Fibroblast of upper back skin (primary cell): ENCODE measurements around the gene F7.

Experiments used
- DNase-seq: peaks from one replicate; pipeline ENCODE4 v3.0.0-alpha.2; 2013

Gene F7

DNA sequence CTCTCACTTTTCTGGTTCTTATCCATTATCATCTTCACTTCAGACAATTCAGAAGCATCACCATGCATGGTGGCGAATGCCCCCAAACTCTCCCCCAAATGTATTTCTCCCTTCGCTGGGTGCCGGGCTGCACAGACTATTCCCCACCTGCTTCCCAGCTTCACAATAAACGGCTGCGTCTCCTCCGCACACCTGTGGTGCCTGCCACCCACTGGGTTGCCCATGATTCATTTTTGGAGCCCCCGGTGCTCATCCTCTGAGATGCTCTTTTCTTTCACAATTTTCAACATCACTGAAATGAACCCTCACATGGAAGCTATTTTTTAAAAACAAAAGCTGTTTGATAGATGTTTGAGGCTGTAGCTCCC is 14.2 kb downstream of the F7 start:
- no peak for DNase-seq

DNA sequence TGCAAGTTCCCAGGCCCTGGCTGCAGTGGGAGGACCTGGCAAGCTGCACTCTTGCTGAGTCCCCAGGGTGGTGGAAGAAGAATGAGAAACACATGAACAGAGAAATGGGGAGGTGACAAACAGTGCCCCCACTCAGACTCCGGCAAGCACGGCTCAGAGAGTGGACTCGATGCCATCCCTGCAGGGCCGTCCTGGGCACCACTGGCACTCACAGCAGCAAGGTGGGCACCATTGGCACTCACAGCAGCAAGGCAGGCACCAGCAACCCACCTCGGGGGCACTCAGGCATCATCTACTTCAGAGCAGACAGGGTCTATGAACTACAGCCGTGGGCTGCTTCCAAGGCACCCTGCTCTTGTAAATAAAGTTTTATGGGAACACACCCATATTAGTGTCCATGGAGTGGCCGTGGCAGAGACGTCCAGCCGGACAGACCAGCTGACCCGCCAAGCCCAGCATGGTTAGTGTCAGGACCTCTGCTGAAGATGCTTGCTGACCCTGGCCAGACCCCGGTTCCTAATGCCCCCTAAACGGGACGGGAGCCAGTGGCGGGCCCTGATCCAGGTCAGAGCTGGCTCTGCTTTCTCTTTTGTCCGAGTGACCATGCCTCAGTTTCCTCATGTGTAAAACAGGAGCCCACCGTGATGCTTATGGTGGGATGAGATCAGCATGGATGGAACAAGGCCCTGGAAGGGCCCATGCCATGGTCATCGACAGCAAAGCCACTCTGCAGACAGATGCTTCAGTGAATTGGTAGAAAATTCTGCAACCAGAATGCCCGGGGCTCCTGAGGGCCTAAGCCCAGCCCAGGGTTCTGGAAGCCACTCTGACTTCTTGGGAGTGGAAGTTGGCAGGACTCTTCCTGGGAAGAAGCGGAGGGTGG is 14.9 kb downstream of the F7 start:
- no peak for DNase-seq

DNA sequence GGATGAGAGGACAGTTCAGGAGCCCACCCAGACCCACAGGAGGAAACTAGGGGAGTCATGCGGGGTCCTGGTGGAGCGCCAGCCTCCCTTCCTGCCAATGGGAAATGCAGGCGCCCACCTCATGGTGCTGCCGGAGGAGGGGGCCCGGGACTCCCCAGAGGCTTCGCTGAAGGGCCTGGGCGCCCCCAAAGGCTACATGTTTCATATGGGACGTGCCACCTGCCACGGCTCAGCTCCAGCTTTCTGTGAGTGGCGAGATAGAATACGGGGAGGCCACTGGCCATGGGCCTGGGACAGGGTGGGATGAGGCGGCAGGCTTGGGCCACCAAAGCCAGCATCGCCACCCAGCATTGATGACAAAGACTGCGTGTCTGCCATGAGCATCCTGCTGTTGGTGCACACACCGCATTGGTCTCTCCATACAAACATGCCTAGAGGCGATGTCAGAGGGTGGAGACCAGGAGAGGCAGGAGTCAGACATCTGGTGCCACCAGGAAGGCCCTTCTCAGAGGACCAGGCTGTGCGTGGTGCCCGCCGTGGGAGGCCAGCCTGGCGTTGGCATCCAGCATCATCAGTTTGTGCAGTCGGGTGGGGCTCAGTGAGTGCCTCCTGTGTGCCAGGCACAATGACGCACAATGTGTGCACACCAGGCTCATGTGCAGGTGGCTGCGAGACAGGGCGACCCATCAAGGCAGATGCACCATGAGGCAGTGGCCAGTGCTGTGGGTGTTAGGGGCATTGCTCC is 15.8 kb downstream of the F7 start:
- DNase-seq = no peak

DNA sequence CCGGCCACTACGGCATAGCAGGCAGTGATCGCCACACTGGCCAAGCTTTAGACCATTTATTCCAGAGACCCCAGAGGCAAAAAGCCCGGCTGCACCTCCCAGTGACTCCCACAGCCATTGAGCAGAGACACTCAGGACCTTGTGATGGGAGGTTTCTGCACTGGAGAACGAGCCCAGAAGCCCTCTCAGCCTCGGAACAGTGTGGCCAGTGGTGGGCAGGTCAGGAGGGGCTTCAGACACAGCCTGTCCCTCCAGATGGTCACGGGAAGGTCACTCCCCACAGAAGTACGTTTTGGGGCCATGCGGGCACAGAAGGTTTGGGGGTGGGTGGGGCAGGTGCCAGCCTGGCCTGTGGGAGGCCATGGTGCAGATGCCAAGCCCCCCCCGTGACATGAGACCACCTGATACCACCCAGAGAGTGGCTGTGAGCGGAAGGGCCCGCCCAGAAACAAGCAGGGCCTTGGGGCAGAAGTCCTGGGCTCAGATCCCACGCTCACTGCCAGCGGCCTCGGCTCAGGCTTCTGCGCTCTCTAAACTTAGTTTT is 16.4 kb downstream of the F7 start:
- DNase-seq = no peak

DNA sequence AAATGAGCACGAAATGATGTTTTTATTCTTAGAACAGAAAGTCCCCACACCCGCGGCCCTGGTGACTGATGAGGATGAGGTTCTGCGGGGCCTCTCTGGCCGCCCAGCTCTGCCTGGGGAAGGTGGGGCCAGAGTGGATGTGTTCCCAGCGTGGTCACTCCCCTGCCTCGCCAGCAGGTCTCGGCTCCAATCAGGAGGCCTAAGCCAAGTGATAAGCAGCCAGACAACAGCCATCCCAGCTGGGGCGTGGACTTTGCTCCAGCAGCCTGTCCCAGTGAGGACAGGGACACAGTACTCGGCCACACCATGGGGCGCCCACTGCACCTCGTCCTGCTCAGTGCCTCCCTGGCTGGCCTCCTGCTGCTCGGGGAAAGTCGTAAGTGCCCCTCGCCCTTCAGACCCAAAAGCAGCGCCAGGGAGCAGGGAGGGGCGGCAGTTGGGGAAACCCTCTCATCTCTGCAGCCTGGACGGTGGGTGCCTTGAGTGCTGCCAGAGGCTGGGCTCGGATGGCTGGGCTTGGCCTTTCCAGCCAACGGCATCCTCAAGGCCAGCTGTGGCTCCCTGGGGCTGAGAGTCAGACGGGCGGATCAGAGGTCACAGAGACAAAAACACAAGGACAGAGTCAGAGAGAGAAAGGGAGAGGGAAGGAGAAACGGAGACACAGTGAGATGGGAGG is 17.1 kb downstream of the F7 start, which contains the start of gene F10:
F10 (plus strand) TSS at position 250 of the 676 bp plus-strand sequence; CDS start at position 307, 57 bp downstream.
- peak; percentile 26 for DNase-seq

DNA sequence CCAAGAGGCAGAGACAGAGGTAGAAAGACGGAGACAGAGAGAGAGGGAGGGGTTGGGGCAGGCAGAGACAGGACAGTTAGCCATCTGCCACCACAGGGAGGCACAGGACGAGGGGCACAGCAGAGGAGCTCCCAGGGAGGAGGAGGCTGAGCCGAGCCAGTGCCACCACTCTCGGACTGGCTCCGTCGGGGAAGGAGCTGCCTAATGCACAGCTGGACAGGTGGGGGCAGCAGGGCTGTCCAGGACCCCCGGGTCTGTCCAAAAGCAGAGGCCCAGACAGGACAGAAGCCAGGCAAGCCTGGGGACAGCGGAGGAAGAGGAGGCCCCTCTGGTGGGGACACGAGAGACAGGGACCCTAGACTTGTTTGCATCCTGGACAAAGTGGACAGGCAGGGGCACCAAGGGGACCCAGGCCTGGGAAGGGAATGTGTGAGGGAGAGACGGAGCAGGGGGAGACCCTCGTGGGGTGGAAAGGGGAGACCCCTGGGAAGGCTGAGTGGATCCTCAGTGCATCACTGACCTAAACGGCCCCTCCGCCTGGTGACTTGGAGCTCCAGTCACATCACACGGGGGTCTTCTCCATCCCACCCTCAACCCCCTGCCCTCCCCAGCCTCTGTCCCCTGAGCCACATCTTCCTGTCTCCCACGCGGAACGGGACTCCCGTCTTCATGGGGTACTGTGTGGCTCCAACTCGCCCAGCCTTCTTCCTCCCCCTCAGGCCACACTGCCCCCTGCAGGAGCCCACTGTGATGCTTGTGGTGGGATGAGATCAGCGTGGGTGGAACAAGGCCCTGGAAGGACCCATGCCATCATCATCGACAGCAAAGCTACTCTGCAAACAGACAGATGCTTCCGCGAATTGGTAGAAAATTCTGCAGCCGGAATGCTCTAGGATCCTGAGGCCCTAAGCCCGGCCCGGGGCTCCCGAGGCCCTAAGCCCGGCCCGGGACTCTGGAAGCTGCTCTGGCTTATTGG is 17.9 kb downstream of the F7 start:
- no peak for DNase-seq

DNA sequence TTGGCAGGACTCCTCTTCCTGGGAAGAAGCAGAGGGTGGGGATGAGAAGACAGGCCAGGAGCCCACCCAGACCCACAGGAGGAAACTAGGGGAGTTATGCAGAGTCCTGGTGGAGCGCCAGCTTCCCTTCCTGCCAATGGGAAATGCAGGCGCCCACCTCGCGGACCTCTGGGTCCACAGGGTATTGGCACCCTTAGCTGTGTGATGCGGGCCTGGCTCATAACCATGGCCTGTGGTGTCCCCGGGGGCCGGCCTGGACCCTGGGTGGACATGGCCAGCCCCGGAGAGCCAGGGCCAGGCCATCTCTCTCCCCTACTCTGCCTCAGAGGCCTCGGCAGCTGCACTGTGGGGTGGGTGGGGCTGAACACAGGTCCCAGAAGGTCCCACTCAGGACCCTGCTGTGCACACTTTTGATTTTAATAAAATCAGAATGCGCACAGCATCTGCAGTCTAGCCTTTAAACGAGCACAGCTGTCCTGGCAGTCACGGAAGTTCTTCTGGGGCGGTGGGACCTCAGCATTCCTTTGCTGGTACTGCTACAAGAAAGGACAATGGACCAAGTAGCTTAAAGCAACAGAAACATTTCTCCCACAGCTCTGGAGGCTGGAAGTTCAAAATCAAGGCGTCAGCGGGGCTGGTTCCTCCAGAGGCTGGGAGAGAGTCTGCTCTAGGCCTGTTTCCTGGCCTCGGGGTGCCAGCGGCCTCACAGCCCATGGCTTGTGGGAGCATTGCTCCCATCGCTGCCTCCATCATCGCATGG is 18.8 kb downstream of the F7 start:
- no peak for DNase-seq

DNA sequence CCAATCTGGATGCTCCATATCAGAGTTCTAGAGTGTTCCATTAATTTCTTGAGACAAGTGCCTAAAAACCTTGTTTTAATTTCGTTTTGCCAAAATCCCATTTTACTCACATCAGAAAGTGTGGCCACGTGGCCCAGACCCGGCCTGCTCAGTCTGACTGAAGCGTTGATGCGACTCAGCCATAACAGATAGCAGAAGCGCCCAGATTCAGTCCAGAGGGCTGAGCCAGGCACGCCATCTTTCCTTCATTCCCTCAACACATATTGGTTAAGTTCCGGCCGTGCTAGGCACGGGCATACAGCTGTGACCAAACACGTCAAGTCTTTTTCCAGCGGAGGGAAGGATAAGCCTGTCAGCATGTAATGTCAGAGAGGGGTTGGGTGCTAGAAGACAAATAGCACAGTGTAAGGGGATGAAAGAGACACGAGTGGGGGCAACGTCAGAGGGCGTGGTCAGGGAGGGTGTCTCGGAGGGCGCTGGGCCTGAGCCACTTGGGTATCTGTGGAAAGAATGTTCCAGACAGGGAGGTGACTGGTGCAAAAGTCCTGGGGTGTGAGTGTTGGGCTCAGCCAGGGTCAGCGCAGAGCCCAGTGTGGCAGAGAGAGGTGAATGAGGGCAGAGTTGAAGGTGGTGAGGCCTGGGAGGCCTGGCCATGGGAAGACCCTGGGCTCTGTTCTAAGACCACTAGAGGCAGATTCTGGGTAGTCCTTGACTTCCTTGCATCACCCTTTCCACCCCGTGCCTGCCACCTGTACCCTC is 20.1 kb downstream of the F7 start:
- DNase-seq = no peak

DNA sequence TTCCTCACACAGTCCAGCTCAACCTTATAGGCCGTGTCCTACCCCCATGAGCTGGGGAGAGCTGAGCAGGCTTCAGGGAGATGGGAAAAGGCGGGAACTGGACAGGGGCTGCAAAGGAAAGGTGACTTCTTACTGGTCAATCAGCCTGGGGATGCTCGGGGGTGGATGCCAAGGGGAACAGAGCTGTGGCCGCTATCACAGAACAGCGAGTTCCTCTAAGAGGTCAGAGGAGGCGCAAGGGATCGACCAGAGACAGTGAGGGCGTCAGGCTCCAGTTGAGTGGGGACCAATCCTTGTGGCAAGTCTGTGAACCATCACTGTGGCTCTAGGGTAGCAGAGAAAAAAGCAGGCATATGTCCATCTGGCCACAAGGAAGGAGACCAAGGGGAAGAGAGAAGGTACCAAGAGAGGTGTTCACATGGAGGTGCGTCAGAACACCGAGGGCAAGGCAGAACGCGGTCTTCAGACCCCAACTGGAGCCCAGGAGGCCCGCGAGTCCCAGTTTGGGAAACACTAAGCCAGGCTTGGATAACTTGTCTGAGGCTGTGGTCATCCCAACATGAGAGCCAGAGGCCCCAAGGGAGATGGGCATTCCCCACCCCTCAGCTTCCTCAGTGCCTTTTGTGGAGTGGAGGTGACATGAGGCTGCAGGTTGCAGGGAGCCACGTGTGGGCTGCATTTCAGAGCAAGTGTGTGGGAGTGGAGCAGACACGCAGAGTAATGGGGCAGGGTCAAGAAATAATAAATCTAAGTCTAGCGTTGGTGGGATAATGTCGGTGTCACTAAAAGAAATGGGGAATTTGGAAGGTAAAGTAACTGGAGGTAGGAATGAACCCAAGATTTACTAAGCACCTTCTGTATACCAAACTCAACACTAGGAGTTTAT is 20.9 kb downstream of the F7 start:
- no peak for DNase-seq

DNA sequence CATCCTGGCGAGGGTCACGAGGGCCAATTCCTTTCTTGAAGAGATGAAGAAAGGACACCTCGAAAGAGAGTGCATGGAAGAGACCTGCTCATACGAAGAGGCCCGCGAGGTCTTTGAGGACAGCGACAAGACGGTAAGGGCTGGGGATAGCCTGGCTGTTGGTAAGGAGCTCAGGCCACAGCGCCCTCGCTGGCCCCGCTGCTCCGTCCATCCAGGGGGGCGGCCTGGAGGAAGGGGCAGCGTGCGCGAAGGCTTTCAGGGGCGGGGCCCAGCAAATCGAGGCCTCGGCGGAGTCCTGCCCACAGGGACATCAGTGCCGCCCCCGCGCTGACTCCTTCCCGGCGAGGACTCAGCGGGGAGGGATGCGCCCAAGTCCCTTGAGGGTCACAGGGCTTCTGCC is 23.9 kb downstream of the F7 start:
- DNase-seq = no peak

DNA sequence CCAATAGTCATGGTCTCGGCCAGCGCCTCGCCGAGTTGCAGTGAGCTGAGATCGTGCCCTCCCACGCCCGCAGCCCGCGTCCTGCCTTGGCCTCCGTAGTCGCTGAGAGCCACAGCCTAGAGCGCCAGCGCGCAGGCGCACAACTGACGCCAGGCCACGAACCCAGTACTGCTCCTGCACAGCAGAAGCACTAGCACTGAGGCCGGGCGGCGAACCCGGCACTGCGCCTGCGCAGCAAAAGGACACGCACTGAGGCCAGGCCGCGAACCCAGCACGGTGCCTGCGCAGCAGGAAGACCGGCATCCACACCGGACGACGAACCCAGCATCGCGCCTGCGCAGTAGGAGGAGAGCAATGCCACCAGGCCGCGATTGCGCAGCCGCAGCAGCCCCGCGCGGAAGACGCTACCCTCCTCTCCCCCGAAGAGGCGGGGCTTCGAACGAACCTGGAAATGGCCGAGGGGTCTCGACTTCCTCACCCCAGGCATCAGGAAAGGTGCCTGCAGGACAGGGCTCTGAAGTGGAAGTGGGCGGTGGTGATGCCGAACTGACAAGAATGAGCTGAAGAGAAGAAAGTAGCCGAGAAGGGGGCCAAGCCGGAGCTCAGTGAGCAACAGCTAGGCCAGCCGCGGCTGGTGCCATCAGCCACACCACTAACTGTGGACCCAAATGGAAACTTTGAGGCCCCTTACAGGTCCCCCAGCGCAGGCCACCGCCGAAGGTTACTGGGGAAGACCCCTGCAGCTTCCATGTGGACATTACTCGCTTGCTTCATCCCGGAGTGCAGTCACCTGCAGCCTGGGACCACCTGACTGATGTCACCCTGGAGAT is 24.5 kb downstream of the F7 start:
- DNase-seq = no peak

DNA sequence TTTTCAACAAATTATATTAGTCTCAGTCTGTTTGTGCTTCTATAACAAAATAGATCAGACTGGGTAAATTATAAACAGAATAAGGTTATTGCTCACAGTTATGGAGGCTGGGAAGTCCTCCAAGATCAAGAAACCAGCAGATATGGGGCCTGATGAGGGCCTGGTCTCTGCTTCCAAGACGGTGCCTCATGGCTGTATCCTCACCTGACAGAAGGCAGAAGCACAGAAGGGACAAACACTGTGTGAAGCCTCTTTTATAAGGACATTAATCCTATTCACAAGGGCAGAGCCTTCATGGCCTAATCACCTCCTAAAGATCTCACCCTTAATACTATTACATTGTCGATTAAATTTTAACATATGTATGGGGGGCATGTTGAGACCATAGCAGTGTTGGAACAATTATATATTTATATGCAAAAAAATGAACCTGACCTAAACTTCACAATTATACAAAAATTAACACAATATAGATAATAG is 29.7 kb downstream of the F7 start:
- DNase-seq = no peak

DNA sequence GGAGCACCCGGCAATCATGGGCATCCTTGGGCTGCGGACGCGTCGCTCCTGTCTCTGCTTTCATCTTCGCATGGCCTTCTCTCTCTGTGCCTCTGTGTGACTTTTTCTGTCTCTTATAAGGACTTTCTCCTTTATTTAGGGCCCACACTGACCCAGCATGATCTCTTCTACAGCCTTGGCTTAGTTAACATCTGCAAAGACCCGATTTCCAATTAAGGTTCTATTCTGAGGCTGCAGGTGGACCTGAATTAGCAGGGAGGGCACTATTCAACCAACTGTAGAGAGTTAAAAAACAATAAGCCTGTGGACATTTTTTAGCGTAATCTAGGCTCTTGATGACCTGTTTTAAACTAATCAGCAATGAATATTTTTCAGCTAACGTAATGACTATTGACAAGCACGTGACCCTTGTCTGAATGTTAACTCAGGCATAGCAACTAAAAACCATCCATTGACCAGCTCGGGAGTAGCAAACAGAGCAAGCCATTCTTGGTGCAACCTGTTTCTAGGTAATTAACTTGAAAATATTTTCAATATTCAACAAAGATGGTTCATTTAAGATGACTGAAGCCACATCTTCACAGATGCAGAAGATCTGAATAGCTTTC is 32.2 kb downstream of the F7 start:
- no peak for DNase-seq

DNA sequence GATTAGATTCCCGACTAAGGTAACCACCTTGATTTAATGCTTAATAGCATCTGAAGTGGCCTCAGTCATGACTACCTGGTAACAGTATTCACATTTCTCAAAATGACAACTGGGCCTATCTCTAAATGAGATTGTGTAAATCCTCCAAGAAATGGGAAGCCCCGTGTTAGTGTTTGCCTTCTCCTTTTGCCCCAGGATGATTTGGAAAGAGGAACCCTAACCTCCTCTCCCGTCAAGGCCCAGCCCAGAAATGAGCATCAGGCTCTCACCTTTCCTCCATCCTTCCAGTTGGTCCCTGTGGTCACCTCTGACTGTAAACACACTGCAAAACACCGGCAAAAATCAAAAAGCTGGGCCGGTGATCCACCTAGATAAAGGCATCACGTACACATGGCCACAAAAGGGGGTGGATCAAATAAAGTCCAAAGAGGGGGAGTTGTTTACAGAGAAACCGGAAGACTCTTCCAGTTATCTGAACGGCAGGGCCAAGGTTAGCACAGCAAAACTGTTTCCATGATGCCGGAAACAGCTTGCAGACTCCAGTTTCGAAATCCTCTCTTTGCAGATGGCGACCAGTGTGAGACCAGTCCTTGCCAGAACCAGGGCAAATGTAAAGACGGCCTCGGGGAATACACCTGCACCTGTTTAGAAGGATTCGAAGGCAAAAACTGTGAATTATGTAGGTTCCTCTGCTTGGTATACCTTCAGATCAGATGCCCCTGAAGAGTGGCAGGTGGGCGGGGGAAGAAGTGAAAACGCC is 33.4 kb downstream of the F7 start:
- no peak for DNase-seq

DNA sequence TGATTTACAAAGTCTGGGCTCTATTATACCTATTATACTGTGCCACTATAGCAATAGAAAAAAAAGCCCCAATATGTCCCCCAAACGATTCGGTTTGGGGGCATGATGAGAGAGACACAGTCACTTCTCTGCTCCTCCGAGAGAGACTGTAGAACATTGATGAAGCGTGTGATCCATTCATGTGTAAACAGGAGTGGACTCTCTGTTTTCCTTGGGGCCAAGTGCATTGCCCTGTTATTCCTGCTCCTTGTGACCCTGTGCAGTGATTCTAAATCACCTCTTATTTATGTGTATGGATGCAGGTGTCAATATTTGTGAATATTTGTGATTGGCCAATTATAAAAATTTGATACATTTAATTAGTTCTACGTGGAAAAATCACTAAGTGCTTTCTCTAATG is 34.0 kb downstream of the F7 start:
- no peak for DNase-seq

DNA sequence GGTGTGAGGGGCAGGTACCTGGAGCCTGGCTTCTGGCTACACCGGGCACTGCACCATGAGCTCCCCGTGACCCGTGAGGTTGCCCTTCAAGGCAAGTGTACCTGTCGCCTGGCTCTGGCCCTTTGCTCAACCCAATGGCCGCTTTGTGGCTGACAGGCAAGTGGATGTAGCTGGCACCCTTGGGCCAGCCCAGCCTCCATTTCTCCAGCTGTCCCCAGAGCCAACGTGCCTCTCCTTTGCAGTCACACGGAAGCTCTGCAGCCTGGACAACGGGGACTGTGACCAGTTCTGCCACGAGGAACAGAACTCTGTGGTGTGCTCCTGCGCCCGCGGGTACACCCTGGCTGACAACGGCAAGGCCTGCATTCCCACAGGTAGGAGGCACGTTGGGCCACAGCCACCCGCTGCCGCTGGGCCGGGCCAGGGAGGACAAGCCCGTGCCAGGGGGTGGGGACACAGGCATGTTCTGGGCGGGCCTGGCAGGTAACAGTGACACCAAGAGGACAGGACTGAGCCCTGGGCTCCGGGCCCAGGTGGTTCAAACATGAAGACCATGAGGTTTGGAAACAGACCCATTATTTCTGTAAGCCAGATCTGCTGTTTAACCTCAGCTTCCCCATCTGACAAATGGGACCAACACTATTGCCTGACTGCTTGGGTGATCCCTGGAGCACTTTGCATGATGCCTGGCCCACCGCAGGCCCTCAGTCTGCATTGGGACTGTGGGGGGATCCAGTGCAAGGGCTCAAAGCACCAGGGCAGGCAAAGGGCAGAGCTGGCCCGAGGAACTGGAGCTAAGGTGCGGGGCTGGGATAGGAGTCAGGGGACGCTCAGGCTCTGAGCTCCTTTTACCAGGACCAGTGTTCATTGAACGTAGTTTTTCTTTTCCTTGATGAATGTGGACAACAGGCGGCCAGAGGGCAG is 35.3 kb downstream of the F7 start:
- DNase-seq = no peak
